Gastrocnemius medialis (tissue), 4 donors: ENCODE data around the gene FIBIN. TPM values are rescaled to one million over a fixed set of nuclear protein-coding genes. Genes with fewer than 3 reads are reported as not detected.
A peak's percentile ranks its signal among the peaks of the same experiment; 100 is the strongest.
"Not testable (repeated sequence)": the region's sequence is repeated elsewhere in the genome, so short reads cannot be mapped to it uniquely, and the experiment has no call there.

ENCODE experiments used
- ATAC-seq, 2 donors: fragments of 150-250 bp; one replicate each; pipeline ENCODE4 v1.9.1; 2016
- DNase-seq, 2 donors: peaks; one replicate each; pipeline ENCODE4 v3.0.0-alpha.2; 2019
- H3K27ac ChIP-seq, 4 donors: fragments of 200-600 bp; sonication (generic); 1 replicate in 1 of 4; 2 replicates in 3 of 4; pipeline ENCODE4 v1.5.1; 2016 to 2018; ENCODE audit warnings: mild to moderate bottlenecking in 2 of 4, moderate library complexity in 1 of 4
- H3K27me3 ChIP-seq, 3 donors: fragments of 200-600 bp; sonication (generic) in 2 of 3; 1 replicate in 1 of 3; 2 replicates in 2 of 3; pipeline versions ENCODE4 v1.5.1 to v1.6.0; 2016 to 2019; ENCODE audit warnings: mild to moderate bottlenecking in 1 of 3, moderate library complexity in 1 of 3
- H3K36me3 ChIP-seq, 2 donors: fragments of 200-600 bp; sonication (generic) in 1 of 2; one replicate each; pipeline ENCODE4 v1.5.1; 2017 to 2018
- H3K4me1 ChIP-seq, 2 donors: fragments of 200-600 bp; sonication (generic) in 1 of 2; one replicate each; pipeline ENCODE4 v1.5.1; 2016 to 2017; ENCODE audit warnings: mild to moderate bottlenecking in 2 of 2
- H3K4me3 ChIP-seq, 4 donors: fragments of 200-600 bp; sonication (generic) in 3 of 4; 1 replicate in 1 of 4; 2 replicates in 3 of 4; pipeline ENCODE4 v1.5.1; 2016 to 2019; ENCODE audit warnings: mild to moderate bottlenecking in 2 of 4
- H3K9me3 ChIP-seq, 3 donors: fragments of 200-600 bp; sonication (generic) in 2 of 3; 1 replicate in 1 of 3; 2 replicates in 2 of 3; pipeline ENCODE4 v1.5.1; 2016 to 2019
- POLR2A ChIP-seq, 2 donors: fragments of 450-650 bp; IDR thresholded peaks; one replicate each; pipeline ENCODE4 v1.6.1; 2017; ENCODE audit warnings: antibody characterized with exemption in 2 of 2, mild to moderate bottlenecking in 2 of 2, moderate library complexity in 2 of 2
- in situ Hi-C, 4 donors: fragments of 200-750 bp; cut with MboI; loops; one replicate each; pipeline versions ENCODE4 v1.15.0 to v1.8.0; 2017; ENCODE audit warnings: low sequenced_read_pairs in 4 of 4
- intact Hi-C: fragments of 100-400 bp; cut with DNase I; formaldehyde crosslinking; loops from one replicate; pipeline ENCODE4 v1.15.1; 2023; ENCODE audit warnings: low total_unique reads
- total RNA-seq, 4 donors: library from RNA; depleted of rRNA; stranded (reverse); fragments of >200 nt; gene quantifications; one replicate each; pipeline versions ENCODE4 v1.1.0 to v1.2.3, GENCODE V29; 2016
- TF ChIP-seq, protein P1 (sequence below), 5 experiments: fragments of 450-650 bp in 3 of 5; fragments of 200-600 bp in 2 of 5; sonication (generic) in 2 of 5; IDR thresholded peaks in 4 of 5; conservative IDR thresholded peaks in 1 of 5; 1 replicate in 4 of 5; 2 replicates in 1 of 5; pipeline ENCODE4 v1.5.1; 2016 to 2019; ENCODE audit warnings: antibody characterized with exemption in 5 of 5, mild to moderate bottlenecking in 3 of 5, moderate library complexity in 3 of 5

FIBIN gene
- total RNA-seq, 4 donors from 2014 or later = 10.7 to 23.6 (median 21.3) TPM

DNA sequence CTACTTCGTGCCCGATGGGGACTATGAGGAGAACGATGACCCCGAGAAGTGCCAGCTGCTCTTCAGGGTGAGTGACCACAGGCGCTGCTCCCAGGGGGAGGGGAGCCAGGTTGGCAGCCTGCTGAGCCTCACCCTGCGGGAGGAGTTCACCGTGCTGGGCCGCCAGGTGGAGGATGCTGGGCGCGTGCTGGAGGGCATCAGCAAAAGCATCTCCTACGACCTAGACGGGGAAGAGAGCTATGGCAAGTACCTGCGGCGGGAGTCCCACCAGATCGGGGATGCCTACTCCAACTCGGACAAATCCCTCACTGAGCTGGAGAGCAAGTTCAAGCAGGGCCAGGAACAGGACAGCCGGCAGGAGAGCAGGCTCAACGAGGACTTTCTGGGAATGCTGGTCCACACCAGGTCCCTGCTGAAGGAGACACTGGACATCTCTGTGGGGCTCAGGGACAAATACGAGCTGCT lies 751 bp downstream of the FIBIN start:
- no peaks in the 10 kb centered on the region for H3K36me3 ChIP-seq
- ATAC-seq (peak; percentile 3 to 11), DNase-seq (peak in 1 of 2 donors; percentile 15)
- peak overlapping the region; percentile 54 to 59 (median 56) for H3K4me3 ChIP-seq
- no peak for TF ChIP-seq POLR2A (IDR thresholded peaks at IDR 0.05)
- TF ChIP-seq, protein P1, sequence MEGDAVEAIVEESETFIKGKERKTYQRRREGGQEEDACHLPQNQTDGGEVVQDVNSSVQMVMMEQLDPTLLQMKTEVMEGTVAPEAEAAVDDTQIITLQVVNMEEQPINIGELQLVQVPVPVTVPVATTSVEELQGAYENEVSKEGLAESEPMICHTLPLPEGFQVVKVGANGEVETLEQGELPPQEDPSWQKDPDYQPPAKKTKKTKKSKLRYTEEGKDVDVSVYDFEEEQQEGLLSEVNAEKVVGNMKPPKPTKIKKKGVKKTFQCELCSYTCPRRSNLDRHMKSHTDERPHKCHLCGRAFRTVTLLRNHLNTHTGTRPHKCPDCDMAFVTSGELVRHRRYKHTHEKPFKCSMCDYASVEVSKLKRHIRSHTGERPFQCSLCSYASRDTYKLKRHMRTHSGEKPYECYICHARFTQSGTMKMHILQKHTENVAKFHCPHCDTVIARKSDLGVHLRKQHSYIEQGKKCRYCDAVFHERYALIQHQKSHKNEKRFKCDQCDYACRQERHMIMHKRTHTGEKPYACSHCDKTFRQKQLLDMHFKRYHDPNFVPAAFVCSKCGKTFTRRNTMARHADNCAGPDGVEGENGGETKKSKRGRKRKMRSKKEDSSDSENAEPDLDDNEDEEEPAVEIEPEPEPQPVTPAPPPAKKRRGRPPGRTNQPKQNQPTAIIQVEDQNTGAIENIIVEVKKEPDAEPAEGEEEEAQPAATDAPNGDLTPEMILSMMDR (IDR thresholded peaks at IDR 0.05 in 4 of 5, conservative IDR thresholded peaks at IDR 0.05 in 1 of 5) = no peak
- in situ Hi-C loops (no loop called here), intact Hi-C loops (loop anchor here (5.0 kb wide), 3 partner anchors 48 to 242 kb away; partner anchors contain the start of gene BBOX1)
- H3K27ac ChIP-seq = peak overlapping the region; percentile 63 to 72 (median 71)
- H3K4me1 ChIP-seq = peaks cover 15 to 18% of the 10 kb centered on the region in 2 donors
- no peaks in the 10 kb centered on the region for H3K27me3 ChIP-seq
- no peaks in the 10 kb centered on the region for H3K9me3 ChIP-seq

DNA sequence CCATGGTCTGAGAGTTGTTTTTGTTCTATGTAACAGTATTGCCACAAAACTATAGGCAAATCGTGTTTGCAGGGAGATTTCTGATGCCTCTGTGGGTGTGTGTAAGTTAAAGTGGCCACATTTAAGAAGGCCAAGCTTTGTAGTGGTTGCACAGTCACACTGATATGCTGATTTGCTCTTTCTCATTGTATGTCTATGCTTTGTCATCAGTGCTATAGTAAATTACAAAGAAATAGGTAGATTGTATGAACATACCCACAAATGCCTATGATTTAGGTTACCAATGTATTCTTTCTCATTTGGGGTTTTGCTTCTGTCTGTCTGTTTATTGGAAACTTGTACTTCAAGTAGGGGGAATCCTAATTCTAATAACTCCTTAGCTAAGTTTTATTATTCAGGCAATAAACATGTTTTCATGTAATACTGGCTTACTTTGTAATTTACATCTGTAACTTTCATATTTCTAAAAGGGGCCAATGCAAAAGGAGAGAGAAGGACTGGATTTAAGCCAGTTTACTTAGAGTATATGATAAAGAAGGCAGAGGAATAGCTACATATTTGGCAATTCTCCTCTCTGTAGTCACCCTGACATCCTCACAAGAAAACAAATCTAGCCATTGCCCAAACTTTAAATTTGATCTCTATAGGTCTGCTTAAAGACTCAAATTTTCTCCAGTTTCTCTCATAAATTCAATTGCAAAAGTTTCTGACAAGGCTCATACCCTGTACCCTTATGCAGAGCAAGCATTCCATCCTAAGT lies 2.0 kb downstream of the FIBIN start:
- Histone ChIP-seq H3K9me3 (no peaks in the 10 kb centered on the region), H3K4me3 (peak overlapping the region in 3 of 4 donors; percentile 55 to 59 (median 56)), H3K27ac (peak overlapping the region; percentile 29 to 72 (median 66)), H3K36me3 (no peaks in the 10 kb centered on the region), H3K27me3 (no peaks in the 10 kb centered on the region), H3K4me1 (peaks cover 15 to 18% of the 10 kb centered on the region in 2 donors)
- TF ChIP-seq, protein P1 (IDR thresholded peaks at IDR 0.05 in 4 of 5, conservative IDR thresholded peaks at IDR 0.05 in 1 of 5) = no peak
- TF ChIP-seq POLR2A (IDR thresholded peaks at IDR 0.05) = no peak
- no peak for DNase-seq
- intact Hi-C loops (no loop called here), in situ Hi-C loops (no loop called here)
- ATAC-seq = no peak

DNA sequence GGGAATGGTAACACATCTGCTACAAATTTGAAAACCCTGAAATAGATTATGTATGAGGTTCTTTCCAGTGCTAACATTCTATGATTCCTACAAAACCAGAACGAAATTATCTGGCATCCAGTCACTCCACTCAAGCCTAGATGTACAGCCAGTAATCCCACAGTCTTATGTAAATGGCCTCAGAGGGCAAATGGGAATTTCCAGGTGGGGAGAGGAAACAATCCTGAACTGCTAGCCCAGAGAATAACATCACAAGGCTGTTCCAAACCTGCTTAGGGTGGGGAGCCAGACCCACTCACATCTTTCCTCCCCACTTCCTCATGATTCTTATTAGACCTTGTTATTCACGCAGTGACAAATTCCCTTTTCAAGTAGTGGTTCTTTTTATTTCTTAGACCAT lies 3.5 kb downstream of the FIBIN start:
- in situ Hi-C loops (no loop called here), intact Hi-C loops (no loop called here)
- peak overlapping the region in 1 of 4 donors; percentile 7 for H3K27ac ChIP-seq
- peak overlapping the region in 2 of 4 donors; percentile 11 to 59 for H3K4me3 ChIP-seq
- no peaks in the 10 kb centered on the region for H3K9me3 ChIP-seq
- no peaks in the 10 kb centered on the region for H3K36me3 ChIP-seq
- peaks cover 4 to 12% of the 10 kb centered on the region in 2 donors for H3K4me1 ChIP-seq
- ATAC-seq (no peak), DNase-seq (no peak)
- H3K27me3 ChIP-seq = no peaks in the 10 kb centered on the region
- no peak for TF ChIP-seq POLR2A (IDR thresholded peaks at IDR 0.05)
- TF ChIP-seq, protein P1 (IDR thresholded peaks at IDR 0.05 in 4 of 5, conservative IDR thresholded peaks at IDR 0.05 in 1 of 5) = no peak

DNA sequence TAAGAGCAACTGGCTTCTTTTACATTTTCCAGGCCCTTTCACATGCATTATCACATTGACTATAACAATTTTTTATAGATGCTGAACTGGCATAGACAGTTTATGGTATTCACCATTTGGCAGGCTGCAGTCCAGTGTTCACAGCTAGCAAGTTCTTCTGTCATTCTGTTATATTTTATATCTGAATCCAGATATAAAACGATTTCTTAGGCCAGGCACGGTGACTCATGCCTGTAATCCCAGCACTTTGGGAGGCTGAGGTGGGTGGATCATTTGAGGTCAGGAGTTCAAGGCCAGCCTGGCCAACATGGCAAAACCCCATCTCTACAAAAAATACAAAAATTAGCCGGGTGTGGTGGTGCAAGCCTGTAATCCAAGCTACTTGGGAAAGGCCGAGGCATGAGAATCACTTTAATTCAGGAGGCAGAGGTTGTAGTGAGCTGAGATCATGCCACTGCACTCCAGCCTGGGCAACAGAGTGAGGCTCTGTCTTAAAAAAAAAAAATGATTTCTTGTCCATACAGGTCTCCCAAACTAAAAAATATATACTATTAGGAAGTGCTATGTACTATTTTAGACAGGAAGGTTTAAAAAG lies 7.3 kb downstream of the FIBIN start:
- H3K36me3 ChIP-seq, in situ Hi-C loops, H3K27me3 ChIP-seq, H3K4me1 ChIP-seq, ATAC-seq, H3K4me3 ChIP-seq, H3K9me3 ChIP-seq, intact Hi-C loops, H3K27ac ChIP-seq: not testable (repeated sequence)
- peak in 1 of 2 donors; percentile 15 for DNase-seq

DNA sequence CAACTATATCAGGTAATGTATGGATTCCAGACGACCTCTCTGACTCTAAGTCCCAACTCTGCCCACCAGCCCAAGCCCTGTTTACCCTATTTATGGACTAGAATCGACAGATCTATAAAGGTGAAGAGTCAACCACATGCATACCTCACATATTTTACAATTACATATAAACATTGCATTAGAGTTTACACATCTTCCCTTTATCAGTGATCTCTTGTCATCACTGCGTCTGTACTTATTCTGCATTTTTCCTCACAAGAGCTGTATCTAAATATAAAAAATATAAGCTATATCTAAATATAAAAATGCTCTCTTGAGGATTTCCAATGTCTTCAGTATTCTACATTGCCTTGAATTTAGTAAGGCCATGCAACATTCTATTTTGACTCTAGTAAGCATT lies 8.5 kb downstream of the FIBIN start:
- in situ Hi-C loops = no loop called here

More for the DNA sequence above, 8.5 kb downstream of the FIBIN start:
- TF ChIP-seq, protein P1 (IDR thresholded peaks at IDR 0.05 in 4 of 5, conservative IDR thresholded peaks at IDR 0.05 in 1 of 5) = no peak
- no peak for TF ChIP-seq POLR2A (IDR thresholded peaks at IDR 0.05)
- Histone ChIP-seq H3K9me3 (no peaks in the 10 kb centered on the region), H3K4me1 (no peaks in the 10 kb centered on the region), H3K27ac (no peak overlapping the region), H3K27me3 (no peaks in the 10 kb centered on the region), H3K4me3 (no peak overlapping the region), H3K36me3 (no peaks in the 10 kb centered on the region)
- intact Hi-C loops = no loop called here
- DNase-seq = no peak
- ATAC-seq = no peak
